ENCODE data around the gene SLC25A39.

DNA sequence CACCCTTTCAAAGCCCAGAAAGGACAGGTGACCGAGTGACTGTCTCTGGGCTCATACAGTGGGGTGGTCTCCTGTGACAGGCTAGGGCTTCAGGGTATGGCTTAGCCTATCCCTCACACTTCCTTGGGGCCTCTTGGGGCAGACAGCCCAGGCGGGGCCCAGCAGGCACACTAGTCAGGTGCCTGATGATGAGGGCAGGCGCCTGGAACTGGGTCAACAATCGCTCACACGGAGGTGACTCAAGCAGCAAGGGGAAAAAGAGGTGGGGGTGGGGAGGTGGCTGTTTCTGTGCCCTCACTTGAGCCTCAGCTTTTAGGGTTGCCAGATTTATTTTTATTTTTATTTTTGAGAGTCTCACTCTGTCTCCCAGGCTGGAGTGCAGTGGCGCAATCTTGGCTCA lies 14.1 kb upstream of the SLC25A39 start:
- TF ChIP-seq, protein P1, sequence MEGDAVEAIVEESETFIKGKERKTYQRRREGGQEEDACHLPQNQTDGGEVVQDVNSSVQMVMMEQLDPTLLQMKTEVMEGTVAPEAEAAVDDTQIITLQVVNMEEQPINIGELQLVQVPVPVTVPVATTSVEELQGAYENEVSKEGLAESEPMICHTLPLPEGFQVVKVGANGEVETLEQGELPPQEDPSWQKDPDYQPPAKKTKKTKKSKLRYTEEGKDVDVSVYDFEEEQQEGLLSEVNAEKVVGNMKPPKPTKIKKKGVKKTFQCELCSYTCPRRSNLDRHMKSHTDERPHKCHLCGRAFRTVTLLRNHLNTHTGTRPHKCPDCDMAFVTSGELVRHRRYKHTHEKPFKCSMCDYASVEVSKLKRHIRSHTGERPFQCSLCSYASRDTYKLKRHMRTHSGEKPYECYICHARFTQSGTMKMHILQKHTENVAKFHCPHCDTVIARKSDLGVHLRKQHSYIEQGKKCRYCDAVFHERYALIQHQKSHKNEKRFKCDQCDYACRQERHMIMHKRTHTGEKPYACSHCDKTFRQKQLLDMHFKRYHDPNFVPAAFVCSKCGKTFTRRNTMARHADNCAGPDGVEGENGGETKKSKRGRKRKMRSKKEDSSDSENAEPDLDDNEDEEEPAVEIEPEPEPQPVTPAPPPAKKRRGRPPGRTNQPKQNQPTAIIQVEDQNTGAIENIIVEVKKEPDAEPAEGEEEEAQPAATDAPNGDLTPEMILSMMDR (IDR thresholded peaks at IDR 0.05), result no peak
- no peak for TF ChIP-seq POLR2A (IDR thresholded peaks at IDR 0.05)

Data from adrenal gland (tissue), 5 donors.